Measurements from ENCODE around the gene FMOD.

- TF ChIP-seq CTCF (tag by site-specific recombination; IDR thresholded peaks at IDR 0.05) (no peak), SP3 (tag by site-specific recombination; IDR thresholded peaks at IDR 0.05) (no peak), ZBTB8A (tag by site-specific recombination; IDR thresholded peaks at IDR 0.05) (no peak), SP2 (tag by site-specific recombination; IDR thresholded peaks at IDR 0.05) (no peak), ZNF785 (tag by site-specific recombination; IDR thresholded peaks at IDR 0.05) (no peak), ZBTB21 (tag by site-specific recombination; IDR thresholded peaks at IDR 0.05) (no peak), SCRT1 (tag by site-specific recombination; IDR thresholded peaks at IDR 0.05; ENCODE audit: borderline replicate concordance) (no peak)
- TF ChIP-seq, protein P1, sequence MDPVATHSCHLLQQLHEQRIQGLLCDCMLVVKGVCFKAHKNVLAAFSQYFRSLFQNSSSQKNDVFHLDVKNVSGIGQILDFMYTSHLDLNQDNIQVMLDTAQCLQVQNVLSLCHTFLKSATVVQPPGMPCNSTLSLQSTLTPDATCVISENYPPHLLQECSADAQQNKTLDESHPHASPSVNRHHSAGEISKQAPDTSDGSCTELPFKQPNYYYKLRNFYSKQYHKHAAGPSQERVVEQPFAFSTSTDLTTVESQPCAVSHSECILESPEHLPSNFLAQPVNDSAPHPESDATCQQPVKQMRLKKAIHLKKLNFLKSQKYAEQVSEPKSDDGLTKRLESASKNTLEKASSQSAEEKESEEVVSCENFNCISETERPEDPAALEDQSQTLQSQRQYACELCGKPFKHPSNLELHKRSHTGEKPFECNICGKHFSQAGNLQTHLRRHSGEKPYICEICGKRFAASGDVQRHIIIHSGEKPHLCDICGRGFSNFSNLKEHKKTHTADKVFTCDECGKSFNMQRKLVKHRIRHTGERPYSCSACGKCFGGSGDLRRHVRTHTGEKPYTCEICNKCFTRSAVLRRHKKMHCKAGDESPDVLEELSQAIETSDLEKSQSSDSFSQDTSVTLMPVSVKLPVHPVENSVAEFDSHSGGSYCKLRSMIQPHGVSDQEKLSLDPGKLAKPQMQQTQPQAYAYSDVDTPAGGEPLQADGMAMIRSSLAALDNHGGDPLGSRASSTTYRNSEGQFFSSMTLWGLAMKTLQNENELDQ (tag by site-specific recombination; IDR thresholded peaks at IDR 0.05; ENCODE audit: low read depth) = no peak
- TF ChIP-seq, protein P2, sequence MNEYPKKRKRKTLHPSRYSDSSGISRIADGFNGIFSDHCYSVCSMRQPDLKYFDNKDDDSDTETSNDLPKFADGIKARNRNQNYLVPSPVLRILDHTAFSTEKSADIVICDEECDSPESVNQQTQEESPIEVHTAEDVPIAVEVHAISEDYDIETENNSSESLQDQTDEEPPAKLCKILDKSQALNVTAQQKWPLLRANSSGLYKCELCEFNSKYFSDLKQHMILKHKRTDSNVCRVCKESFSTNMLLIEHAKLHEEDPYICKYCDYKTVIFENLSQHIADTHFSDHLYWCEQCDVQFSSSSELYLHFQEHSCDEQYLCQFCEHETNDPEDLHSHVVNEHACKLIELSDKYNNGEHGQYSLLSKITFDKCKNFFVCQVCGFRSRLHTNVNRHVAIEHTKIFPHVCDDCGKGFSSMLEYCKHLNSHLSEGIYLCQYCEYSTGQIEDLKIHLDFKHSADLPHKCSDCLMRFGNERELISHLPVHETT (tag by site-specific recombination; IDR thresholded peaks at IDR 0.05) = no peak
These were observed 42.5 kb downstream of the FMOD start for GRCh38 chr1:203308328-203308922.
